ENCODE results near the gene MGAT4B.
A peak's percentile ranks its signal among the peaks of the same experiment; 100 is the strongest.

MGAT4B gene

DNA sequence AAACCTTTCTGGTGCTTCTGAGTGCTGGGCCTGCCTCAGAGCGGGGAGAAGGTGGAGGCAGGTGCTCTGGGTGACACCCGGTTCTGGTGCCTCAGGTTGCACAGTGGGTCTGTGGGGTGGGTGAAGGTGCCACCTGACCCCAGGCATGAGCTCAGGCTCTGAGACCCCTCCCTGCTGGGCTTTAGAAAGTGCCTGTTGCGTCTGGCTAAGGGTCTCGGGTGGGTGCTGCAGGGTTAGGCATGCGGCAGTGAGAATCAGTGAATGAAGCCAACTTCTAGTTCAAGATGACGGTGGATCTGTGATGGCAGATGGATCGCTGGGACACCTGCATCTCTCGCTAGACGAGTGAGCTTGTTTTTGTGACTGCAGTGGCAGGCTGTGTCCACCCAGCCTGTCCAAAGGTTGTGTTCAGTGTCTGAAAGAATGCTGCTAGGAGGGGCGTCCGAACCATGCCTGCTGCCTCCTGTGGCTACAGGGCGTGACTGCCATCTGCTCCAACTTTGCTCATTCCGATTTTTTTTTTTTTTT lies 19.1 kb upstream of the MGAT4B start:
- DNase-seq (ENCODE audit: low read depth, low spot score): no peak

DNA sequence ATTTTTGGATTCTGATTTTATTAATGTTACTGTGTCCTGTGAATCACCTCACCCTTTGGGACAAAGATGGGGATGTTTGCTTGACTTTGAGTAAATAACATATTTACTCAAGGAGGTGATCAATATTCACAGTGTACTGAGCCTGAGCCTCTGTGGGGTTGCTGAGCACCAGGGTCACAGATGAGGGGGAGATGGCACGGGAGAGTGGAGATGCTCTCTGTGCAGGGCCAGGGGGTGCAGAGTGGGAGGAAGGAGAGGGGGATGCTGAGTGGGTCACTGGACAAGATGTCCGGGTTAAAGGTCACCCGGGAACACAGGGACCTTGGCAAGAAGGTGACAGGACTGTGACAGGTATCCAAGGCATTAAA lies 18.1 kb upstream of the MGAT4B start:
- no peak for DNase-seq (ENCODE audit: low read depth, low spot score)

DNA sequence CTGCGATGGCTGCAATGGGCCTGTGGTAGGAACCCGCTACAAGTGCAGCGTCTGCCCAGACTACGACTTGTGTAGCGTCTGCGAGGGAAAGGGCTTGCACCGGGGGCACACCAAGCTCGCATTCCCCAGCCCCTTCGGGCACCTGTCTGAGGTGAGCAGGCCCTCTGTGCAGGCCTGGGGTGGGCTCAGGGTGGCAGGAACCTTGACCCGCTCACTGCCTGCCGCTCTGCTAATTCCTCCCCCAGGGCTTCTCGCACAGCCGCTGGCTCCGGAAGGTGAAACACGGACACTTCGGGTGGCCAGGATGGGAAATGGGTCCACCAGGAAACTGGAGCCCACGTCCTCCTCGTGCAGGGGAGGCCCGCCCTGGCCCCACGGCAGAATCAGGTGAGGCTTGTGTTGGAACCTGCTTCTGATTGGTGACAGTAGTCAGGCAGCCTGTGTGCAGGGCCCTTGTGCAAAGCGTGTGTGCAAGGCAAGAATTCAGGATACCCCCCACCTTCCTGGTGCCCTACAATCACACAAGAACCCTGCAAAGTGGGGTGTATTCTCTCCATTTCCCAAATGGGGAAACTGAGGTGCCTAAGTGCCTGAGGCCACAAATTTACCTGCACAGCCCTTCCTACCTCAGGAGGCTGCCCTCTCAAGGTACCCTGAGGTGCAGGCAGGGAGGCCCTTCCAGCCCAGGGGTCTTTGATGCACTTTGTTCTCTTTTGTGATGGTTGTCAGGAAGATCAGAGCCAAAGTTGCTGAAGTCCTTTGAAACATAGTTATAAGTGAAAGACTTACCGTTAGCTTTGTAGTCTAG lies 17.5 kb upstream of the MGAT4B start:
- no peak for DNase-seq (ENCODE audit: low read depth, low spot score)

DNA sequence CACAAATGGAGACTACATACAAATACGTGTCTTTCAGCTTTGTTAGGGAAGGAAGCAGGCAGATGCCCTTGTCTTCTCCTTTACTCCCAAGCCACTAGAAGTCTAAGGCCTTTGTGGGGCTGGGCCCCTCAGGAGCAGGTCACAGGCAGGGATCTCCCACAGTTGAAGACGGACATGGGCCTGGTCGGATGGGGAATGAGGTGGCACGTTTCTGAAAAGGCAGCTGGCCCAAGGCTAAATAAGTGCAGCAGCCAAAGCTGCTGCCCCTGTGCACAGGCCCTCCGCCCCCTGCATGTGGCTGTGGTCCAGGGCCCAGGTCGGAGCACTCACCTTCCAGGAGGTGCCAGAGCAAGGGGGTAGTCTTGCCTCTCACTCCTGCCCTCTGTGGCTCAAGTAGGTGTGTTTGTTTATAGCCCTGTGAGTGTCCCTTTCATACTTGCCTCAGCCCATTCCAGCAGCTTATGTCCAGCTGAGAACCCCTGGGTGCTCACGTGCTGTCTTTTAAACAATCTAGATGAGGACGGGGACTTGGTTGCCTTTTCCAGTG lies 15.9 kb upstream of the MGAT4B start:
- DNase-seq (ENCODE audit: low read depth, low spot score): no peak

DNA sequence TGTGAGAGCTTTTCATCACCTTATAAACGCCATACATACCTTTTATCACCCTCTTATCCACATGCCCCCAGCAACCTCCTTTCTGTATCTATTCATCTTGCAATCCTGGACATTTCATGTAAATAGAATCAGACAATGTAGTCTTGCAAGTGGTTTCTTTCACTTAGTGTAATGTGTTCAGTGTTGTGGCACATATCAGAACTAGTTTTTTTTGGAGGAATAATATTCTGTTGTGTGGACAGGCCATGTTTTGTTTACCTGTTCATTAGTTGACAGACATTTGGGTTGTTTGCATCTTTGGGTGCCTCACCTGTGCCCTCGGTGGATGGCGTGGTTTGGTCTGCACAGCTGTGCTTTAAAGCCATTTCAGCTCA lies 15.4 kb upstream of the MGAT4B start:
- DNase-seq (ENCODE audit: low read depth, low spot score): no peak

DNA sequence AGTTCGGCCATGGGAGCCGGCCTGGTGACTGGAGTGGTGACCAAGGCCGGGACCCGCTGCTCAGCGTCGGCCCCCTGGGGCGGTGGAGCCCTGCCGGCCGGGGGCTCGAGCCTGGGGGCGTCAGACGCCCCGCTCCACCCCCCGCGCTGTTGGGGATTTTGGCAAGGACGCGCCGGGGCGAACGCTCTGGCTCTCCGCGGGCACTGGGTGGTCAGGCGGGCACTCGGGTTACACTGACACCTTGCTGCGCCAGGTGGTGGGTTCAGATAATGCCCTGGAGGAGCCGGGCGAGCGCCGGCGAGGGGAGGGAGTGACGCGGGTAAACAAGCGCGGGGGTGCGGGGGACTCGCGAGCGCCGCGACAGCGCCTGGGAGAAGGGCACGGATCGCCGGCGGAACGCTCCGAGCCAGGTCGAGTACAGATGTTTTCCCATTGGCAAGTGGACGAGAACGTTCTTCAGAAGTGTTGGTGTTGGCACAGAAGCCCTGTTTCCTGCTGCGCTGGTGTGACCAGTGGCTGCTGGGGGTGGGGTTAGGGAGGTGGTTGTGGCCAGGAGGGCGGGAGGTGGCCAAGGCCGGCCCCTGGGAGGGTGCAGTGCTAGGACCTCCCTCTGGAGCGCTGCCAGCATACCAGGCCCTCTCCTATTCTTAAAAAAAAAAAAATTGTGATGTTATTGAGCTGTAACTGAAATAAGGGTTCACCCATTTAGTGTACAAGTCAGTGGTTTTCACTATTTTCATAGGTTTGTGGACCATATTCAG lies 14.8 kb upstream of the MGAT4B start:
- DNase-seq (ENCODE audit: low read depth, low spot score): peak; percentile 62

DNA sequence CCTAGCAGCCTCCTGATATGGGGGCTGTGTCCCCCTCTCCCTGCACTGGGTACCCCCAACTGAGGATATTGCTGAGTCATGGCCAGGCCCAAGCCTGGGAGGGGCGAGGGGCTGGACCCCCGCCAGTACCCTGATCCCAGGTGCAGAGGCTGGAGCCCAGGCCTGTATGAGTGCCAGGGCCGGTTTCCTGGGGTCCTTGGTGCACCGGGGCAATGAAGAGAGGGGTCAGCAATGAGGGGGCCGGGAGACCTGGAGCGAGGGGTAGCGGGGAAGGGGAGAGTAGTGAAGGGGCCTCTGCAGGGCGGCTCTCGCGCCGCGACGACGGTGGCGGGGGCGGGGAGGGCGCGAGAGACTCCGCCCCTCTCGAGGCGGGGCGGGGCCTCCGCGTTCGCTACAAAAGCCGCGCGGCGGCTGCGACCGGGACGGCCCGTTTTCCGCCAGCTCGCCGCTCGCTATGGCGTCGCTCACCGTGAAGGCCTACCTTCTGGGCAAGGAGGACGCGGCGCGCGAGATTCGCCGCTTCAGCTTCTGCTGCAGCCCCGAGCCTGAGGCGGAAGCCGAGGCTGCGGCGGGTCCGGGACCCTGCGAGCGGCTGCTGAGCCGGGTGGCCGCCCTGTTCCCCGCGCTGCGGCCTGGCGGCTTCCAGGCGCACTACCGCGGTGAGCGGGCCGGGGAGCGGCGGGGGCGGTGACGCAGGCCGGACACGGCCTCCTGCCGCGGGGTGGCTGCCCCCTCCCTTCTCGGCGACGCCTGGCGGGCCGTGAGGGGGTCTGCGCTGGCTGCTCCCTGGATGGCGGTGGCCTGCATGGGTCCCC lies 14.0 kb upstream of the MGAT4B start, which contains the start of gene SQSTM1:
SQSTM1 (plus strand) TSS at position 423 of the 815 bp plus-strand sequence; CDS start at position 455, 32 bp downstream.
- peak; percentile 57 for DNase-seq (ENCODE audit: low read depth, low spot score)

DNA sequence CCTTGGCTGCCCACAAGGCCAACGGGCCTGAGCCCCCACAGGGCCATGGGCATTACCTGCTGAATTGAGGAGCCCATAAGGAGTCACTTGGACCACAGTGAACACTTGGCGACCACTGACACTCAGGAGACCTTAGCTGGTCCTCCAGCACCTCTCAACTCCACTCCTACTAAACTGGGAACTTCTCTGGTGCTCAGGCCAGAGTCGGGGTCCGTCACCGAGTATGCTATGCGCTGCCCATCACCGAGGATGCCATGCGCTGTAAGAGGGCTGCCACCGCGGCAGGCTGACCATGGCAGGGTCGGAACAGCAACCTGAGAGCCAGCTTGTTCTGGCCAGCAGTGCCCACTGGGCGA lies 13.4 kb upstream of the MGAT4B start:
- DNase-seq (ENCODE audit: low read depth, low spot score): no peak

DNA sequence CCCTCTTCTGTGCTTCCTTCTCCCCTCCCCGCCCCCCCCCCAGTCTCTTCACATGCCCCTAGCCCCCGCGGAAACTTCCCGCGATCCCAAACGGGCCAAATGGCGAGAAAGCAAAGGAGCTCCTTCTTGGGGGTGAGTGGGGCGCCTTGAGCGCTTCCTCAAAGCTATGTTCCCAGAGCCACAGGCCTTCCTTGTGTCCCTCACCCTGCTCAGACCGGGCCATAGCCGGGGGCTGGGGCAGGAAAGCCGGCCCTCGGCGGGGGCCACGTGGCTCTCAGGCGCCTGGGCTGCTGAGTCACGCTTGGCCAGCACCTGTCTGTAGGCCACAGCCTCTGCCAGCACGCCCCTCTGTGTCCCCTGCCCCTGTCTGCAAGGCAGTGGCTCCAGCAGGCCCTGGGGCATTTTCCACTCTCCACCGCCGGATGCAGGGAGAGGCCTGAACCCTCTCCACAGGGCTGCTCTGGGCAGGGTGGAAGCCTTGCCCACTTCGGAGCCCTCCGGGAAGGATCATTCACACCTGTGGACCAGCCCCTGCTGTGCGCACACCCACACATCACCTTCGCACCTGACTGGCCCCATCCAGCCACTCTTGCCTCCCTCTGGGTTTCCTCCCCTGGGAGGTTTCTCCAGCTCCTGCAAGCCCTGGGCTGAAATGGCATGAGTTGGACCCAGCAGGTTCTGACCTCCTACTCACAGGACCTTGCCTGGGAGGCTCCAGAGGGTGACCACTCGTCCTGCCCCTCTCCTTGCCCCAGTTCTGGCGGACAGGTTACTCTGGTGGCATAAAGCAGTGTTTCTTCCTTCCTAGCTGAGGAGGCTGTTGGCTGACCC lies 12.8 kb upstream of the MGAT4B start:
- DNase-seq (ENCODE audit: low read depth, low spot score): no peak

DNA sequence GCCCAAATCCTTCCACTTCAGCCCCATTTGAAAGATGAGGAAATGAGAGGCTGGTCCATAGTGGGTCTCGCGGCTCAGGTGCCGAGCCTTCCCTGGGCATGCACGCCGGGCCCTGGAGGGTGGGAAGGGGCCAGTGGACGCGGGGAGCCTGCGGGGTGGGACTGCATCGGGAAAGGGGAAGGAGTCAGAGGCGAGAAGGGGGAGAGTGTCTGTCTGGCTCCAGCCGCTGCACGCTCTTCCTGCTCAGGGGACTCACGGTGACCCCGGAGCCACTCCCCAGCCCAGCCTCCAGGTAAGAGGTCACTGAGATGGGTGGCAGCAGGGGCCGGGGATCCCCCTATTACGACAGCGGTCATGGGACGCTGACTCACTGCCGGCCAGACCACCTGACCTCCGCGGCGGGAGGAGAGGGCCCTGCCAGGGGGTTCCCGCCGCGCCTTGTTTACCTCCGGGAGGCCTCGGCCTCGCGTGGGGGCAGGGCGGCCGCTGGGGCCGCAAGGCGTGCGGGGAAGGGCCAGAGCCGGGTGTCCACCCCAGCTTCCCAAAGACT lies 12.2 kb upstream of the MGAT4B start:
- DNase-seq (ENCODE audit: low read depth, low spot score): peak; percentile 69

DNA sequence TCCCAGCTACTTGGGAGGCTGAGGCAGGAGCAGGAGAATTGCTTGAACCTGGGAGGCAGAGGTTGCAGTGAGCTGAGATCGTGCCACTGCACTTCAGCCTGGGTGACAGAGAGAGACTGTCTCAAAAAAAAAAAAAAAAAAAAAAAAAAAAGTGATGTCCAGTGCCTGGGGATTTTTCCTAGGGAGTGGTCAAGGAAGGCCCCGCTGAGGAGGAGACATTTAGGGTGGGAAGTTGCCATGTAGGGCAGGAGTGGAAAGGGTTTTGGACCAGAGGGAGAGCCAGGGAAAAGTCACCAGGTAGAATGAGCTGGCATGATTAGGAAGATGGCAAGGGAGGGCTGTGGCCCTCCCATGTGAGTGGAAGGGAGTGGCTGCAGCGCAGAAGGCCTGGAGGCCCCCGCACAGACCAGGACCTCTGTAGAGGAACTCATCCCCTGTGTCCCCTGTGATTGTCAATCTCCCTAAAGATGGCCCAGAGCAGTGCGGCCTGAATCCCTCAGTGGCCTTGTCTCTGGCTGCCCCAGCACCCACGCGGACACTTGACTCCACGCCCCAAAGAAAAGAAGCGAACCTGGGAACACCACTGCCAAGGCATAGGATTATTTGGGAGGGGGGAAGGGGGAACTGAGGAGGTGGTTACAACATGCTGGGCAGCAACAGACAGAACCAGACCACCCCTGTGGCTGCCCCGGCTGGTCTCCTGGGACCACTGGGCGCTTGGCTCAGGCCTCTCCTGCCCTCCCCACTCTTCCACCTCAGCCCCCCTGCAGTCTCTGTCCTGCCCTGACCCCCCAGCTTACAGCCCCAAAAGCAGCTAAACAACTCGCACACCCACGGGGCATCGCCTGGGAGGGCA lies 11.5 kb upstream of the MGAT4B start:
- DNase-seq (ENCODE audit: low read depth, low spot score): no peak

DNA sequence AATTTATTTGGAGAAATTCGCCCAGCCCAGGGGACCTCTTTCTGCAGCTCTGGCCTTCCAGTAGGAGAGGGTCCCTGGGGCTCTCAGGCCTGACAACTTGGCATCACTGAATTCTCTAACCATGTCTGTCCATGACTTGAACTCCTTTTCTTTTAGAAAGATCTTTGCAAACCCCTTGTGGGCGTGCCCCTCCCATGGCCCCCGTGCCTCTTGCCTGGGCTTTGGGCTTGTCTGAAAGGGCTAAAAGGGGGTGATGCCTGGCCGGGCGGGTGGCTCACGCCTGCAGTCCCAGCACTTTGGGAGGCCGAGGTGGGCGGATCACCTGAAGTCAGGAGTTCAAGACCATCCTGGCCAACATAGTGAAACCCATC lies 10.8 kb upstream of the MGAT4B start:
- DNase-seq (ENCODE audit: low read depth, low spot score): no peak

DNA sequence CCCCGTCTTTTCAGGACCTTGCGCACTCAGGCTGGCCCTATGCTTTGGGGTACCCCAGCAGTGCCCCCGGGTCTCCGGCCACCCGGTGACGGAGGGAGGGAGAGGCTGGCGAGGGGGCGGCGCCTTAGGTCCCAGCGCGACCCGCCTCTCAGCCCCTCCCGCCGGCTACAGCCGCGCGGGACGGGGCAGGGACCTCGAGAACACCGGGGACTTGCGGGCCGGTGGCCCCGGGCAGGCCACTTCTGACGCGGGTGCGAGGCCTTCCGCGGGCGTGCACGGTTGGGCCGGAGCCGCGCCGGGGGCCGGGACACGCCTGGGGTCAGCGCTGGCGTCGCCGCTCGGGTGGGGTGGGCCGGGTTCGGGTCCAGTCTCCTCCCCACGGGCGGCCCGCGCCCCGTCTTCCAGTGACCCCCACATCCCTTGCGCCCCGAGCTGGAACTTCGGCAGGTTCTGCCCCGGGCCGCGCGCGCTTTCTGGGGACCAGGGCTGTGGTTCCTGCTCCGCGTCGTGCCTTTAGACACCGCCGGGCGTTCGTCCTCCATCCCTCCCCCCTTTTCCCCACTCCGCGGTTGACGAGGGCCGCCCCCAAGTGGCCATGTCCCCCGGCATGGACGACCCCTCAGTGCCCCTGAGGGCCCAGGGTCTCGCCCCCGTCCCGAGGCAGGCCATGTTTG lies 10.3 kb upstream of the MGAT4B start:
- no peak for DNase-seq (ENCODE audit: low read depth, low spot score)

DNA sequence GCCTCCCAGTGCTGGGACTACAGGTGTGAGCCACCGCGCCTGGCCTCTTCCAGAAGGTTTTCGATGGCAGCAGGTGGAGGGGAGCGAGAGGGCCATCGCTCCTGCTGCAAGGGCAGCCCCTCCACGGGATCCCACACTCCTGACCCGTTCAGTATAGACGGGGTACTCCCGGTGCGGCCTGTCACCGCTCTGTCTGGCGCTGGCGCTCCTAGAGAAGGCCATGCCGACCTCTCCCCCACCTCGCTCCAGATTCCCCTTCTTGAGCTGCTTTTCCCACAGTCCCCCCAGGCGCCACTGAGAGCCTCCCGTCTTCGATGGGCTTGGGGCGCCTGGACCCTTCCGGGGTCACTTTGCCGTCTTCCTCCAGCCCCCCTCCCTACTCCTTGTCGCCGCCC lies 9.7 kb upstream of the MGAT4B start:
- no peak for DNase-seq (ENCODE audit: low read depth, low spot score)

DNA sequence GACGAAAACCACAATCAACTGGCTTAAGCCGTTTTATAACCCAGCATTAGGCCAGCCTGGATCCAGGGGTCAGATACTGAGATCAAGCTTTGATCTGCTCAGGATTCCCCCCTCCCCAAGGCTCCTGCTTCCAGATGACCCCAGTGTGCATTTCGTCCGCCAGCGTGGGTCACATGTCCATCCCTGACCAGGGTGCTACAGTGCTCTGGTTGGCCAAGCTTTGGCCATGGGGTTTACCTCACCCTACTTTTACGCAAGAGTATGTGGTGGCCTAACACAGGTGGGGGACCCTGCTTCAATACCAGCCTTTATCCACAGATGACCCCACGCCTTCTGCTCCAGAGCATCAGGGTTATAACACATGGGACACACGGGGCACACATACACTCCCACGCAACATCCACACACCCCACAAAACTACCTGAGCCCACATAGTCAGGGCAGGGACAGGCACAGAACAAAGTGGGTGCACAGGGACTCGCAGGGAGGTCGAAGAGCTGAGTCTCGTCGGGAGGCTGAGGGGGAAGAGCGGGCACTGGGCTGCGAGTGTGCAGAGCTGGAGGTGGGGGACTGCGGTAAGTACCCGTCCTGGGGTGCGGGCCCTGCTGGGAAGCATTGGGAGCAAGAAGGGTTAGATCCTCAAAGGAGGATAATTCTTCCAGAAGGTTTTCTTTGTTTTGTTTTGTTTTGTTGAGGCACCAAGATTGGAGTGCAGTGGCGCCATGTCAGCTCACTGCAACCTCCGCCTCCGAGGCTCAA lies 9.0 kb upstream of the MGAT4B start:
- DNase-seq (ENCODE audit: low read depth, low spot score): no peak

DNA sequence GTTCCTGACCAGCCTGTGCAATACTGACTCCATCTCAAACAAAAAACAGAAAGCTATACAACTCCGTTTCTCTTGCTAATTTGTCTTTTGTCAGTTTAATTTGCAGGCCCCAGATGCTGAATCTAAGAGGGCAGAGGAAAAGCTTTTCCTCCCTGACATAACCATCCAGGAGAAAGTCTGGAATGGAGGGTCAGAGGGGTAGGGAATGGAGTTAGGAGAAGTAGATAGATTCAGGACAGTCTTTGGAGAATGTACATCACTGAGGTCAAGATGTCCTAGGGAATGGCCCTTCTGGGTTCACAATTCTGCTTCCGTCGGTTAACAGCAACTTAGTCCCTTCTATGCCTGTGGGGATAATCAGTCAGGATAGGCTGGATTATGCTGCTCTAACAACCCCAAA lies 7.4 kb upstream of the MGAT4B start:
- no peak for DNase-seq (ENCODE audit: low read depth, low spot score)

DNA sequence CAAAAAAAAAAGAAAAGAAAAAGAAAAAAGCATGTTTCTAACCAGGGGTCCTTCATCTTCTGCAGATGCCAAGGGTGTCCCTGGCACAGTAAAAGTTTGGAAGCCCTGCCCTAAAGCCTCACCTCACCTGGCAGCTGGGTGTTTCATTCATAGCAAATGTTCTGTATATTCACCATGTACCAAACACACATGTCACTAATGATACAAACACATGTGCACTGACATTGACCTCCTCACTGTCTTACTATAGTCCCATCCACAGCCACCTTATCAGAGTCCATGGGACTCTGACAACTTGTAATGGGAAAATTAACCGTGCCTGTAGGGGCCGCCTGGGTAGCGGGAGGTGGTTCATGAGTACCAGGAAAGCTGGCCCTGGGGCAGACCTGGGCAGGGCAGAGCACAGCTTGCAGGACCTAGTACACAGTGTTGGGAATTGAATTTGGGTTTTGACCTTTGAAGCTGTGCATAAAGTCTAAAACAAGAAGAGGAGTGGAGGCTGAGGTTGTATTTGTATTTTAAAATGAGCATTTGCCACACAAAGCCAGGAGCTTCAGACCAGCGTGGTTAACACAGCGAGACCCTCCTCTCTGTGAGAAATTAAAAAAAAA lies 6.4 kb upstream of the MGAT4B start:
- no peak for DNase-seq (ENCODE audit: low read depth, low spot score)

Measured in activated CD4-positive, CD25-positive, alpha-beta regulatory T cell treated with anti-CD3 and anti-CD28 coated beads, Interleukin-2, amount 50 U/mL, for 16 hours (primary cell).